NCI-H2081 treated with DMSO at 0.1 percent for 48 hours (cell line): ENCODE data around the gene CCM2L.
A peak's percentile ranks its signal among the peaks of the same experiment; 100 is the strongest.

ENCODE experiments used
- DNase-seq: peaks from one replicate; lab custom pipeline; 2025; lab: John Stamatoyannopoulos, UW

The CCM2L gene

DNA sequence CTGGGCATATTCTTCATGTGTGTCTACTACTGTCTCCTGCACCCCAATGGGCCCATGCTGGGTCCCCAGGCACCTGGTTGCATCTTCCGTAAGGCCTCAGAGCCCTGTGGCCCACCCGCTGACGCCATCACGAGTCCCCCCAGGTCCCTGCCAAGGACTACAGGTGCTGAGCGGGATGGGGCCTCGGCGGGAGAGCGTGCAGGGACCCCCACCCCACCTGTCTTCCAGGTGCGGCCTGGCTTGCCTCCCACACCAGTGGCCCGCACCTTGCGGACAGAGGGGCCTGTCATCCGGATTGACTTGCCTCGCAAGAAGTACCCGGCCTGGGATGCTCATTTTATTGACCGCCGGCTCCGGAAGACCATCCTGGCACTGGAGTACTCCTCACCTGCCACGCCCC lies 13.2 kb upstream of the CCM2L start:
- no peak for DNase-seq

DNA sequence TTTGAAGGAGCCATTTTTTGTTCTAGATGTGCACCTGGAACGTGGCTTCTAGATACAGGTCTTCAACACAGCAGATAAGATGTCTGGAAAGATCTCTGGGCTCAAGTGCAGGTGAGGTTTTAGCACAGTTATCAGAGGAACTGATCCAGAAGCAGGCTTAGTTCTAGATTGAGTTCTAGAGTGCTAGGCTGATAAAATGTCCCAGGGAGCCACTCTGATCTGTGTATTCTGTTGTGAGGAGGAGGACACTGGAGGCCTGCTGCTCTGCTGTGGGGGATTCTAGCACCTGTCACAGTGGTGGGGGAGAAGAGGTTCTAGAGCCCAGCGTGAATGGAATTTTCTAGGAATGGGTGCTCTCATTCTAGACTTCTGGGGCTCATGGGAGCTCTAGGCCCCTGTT lies 12.0 kb upstream of the CCM2L start:
- DNase-seq: no peak

DNA sequence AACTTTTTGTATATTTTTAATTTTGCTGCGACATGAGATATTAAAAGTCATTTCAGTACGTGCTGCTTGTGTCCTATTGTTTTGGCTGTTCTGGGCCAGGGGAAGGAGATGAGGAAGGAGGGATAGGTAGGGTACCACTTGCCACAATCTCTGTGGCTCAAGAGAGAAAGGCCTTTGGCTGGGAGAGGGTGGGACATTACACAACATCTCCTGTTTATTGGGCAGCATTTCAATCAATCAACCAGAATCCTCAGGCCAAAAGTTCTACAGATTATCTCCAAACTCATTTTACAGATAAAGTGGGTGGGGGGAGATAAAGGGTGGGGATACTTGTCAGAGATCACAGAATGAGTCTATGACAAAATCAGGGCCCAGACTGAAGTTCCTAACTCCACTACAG lies 6.9 kb upstream of the CCM2L start:
- DNase-seq: no peak

DNA sequence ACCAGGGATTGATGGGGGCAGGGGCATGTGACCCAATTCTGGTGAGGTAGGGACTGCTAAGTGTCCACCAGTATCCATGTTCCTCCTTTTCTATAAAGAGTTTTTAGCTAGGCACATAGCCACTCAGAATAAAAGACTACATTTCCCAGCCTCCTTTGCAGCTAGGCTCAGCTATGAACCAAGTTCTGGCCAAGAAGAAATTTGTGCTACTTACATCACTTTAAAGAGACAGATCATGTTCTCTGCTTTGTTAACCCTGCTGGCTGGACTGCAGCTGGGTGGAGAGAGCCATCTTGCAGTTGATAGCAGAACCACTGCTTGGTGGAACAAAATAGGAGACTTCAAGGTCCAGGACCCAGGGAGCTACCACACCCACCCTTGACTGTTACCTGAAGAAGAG lies 5.3 kb upstream of the CCM2L start:
- no peak for DNase-seq

DNA sequence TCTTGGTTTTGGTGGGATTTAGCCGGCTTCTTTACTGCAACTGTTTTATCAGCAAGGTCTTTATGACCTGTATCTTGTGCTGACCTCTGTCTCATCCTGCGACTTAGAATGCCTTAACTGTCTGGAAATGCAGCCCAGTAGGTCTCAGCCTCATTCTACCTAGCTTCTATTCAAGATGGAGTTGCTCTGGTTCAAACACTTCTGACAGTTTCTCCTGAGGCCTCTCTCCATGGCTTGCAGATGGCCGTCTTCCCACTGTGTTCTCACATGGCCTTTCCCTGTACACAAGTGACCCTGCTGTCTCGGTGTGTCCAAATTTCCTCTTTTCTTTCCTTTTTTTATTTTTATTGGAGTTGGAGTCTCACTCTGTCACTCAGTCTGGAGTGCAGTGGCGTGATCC lies 4.2 kb upstream of the CCM2L start:
- DNase-seq: no peak

DNA sequence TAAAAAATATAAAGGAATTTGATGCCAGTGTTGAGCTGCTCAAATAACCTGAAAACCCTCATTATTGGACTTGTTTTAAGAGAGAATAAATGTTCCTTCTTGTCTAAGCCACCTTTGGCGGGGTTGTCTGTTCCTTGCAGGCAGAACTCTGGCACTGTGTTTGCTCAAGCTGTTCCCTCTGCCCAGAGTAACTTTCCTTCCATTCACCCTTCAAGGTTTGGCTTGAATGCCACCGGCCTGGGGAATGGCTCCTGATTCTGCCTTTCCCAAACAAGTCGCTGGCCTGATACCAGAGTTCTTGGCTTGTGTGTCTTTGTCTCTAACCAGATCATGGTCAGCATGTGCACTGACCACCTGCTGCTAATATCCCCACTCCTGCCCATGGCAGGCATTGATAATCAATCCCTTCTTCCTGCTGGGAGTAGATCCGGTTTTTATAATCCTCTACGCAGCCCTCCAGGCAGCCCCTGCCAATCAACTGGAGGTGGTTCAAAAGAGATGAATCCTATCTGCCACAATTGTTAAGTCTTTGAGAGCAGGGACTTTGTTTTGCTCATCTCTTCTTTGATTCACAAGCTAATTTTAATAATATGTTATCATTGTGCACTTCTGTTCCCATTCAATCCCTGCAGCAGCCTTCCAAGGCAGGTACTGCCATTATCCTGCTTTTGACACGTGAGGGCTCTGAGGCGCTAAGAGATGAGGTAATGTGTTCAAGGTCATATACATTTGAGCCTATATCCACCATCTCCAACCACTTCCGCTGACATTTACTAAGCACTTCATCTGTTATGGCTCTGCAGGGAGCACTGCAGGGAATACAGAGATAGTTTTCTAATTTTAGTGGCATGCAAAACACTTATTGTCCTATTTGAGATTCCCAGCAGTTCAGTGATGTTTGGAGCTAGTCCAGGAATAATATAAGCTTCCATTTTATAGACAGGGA lies 3.1 kb upstream of the CCM2L start:
- no peak for DNase-seq

DNA sequence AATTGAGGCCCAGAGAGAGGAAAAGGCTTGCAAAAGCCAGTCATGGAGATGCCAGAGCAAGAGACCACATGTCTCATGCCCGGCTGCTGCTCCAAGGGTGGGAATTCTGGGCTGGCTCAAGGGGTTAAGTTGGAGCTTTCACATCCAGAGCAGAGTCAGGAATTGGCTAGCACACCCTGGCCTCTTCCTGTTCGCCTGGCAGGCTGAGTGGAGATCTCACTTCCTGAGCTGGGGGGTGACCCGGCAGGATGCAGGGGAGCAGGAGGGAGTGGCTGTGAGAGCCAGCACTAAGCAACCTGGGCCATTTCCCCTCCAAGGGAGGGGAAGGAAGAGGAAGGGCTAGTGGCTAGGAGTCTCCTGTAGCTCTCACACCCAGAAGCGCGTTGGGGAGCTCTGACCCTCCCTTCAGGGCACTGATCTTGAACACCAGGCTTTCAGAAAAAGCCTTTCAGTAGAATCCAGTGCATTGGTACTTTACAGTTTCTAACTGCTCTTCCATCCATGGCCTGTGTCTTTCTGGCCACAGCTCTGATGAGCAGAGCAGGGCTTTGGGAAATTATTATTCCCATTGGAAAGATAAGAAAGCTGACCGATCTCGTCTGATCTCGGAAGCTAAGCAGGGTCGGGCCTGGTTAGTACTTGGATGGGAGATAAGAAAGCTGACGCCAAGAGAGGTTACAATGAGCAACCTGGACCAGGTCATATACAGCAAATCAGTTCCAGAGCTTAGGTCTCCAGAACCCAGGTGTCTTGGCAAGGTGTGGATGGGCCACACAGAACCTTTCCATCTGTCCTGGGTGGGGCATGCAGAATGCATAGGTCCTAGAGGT lies 2.2 kb upstream of the CCM2L start:
- DNase-seq: no peak

DNA sequence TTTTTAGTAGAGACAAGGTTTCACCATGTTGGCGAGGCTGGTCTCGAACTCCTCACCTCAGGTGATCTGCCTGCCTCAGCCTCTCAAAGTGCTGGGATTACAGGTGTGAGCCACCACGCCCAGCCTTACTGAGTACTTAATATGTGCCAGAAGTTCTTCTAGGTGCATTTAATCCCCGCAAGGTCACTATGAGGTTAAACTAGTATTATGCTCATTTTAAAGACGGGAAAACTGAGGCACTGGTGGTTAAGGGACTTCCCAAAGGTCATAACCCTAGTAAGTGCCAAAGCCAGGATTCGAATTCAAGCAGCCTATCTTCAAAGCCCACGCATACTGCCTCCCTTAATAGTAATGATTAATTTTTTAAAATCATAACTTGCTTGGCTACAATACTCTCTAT lies 674 bp upstream of the CCM2L start:
- no peak for DNase-seq

DNA sequence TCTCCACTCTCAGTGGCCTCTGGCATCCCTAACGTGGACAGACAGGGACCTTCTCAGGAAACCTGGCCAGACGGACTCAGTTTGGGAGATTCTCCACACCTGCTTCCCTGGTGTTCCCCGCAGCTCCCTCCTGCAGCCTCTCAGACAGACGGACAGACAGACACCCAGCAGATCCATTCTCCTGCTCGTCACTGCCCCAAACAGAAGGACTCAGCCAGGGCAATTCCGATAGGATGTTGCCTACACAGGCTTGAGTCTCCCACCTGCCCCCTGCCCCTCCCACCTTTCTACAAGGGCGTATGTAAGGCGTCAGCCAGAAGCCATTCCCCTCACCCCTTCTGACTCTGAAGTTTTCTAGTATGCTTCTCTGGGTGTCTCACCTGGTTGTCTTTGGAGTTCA lies 428 bp downstream of the CCM2L start:
- no peak for DNase-seq

DNA sequence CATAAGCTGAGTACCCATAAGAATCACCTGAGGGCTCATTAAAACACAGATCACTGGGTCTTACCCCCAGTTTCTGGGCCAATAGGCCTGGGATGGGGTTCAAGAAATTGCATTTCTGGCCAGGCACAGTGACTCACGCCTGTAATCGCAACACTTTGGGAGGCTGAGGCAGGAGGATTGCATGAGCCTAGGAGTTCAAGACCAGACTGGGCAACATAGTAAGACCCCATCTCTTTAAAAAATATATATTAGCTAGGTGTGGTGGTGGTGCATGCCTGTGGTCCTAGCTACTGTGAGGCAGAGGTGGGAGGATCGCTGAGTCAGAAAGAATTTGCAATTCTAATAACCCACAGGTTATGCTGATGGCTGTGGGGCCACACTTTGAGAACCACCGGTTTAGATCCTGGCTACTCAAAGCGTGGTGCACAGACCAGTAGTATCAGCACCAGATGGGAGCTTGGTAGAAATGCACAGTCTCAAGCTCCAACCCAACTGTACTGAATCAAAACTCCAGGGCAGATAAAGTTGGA lies 2.0 kb downstream of the CCM2L start:
- no peak for DNase-seq

DNA sequence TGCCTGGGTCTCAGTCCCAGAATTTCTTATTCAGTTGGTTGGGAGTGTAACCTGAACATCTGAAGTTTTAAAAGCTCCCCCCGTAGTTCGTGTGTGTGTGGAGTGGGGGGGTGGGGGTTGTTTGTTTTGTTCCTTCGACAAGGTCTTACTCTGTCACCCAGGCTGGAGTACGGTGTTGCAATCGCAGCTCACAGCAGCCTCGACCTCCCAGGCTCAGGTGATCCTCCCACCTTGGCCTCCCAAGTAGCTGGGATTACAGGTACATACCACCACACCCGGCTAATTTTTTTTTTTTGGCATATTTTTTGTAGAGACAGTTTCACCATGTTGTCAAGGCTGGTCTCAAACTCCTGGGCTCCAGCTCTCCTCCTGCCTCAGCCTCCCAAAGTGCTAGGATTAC lies 3.1 kb downstream of the CCM2L start:
- no peak for DNase-seq

DNA sequence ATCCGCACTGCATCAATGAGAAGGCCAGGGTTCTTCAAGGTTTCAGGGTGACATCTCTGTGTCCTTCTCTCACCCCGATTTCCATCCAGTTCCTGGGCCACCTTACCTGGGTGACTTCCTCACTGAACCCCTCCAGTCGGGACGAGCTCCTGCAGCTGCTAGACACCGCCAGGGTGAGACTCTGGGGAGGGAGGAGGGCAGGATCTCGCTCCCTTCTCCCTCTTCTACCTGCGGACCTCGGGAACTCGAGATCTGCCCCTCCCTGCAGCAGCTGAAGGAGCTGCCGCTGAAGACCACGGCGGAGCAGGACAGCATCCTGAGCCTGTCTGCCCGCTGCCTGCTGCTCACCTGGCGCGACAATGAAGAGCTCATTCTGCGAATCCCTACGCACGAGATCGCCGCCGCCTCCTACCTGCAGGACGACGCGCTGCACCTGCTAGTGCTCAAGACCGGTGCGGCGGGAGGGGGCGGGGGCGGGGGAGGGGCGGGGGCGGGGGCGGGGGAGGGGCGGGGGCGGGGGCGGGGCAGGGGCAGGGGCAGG lies 7.5 kb downstream of the CCM2L start:
- DNase-seq: peak; percentile 17

DNA sequence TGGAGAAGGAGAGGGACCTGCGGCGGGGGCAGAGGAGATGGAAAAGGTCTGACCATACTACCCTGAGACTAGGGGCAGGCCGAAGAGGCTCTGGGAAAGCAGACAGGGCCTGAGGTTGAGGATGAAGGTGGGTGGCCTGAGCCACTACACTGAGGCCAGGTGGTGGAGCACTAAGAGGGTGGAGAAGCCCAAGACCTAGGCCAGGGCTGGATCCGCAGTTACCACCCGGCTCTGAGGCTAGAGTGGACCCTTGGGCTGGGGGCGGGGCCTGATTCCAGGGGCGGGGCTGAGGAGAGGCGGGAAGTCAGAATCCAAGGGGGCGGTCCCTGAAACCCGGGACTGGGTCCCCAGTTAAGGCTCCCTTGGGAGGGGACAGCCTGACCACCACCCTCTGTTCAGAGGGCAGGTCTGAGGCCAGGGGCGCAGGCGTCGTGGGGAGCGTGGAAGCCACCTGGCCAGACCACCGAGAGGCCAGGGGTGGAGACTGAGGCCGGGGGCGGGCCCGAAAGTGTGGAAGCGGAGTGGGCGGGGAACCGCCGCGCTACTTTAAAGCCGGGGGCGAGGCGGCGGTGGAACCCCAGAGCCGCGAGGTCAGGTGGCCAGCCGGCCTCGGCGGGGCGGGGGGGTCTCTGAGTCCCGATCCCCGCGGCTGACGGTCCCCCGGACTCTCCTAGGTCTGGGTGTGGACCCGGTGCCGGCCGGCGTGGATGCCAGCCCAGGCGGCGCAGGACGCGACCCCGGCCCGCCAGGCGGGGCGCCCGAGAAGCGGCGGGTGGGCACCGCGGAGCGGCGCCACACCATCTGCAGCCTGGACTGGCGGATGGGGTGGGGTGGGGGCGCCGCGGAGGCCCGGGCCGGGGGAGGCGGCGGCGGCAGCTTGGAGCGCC lies 8.3 kb downstream of the CCM2L start:
- DNase-seq: peak; percentile 24

DNA sequence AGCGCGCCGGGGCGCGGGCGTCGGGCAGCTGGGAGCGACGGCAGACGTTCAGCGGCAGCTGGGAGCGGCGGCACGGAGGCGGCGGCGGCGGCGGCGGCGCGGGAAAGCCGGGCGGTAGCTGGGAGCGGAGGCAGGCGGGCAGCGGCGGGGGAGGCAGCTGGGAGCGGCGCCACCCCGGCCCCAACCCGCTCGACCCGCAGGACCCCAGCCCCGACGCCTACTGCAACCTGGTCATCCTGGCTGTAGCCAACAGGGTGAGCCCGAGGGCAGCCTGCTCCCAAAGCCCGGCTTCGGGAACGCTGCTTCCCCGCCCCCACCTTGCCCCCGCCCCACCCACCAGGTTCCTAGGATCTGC lies 8.9 kb downstream of the CCM2L start:
- no peak for DNase-seq

DNA sequence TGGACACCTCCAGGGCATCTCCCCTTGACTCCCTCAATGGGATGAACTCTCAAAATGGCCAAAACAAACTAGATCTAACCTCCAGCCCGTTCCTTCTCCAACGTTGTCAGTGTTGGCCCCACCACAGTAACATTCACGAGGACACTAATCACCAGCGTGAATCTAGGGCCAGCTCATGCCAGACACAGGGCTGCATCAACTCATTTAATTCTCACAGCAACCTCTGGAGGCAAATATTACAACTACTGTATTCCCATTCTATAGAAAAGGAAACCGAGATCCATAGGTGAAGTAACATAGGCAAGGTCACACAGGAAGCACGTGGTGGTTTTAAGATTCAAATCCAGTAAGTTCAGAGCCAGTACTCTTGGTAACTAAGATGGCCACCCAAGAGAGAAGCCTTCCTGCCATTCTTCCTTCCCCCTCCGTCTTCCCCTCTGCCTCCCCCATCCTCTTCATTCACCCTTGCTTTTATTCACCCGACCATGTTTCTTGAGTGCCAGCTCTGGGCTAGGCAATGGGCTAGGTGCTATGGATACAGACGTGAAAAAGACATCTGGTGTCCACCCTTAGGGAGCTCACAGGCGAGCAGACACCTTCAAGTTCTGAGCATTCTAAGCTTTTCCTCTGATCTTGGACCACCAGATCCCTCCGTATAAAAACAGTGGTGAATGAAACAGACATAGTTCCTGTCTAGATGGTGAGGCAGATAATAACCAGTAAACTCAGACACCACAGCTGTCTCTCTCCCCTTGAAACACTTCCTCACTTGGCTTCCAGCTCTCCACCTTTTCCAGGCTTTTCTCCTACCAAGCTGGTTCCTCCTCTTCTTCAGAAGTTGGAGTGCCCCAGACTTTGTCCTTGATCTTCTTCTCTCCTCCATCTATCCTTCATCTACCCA lies 9.6 kb downstream of the CCM2L start:
- DNase-seq: no peak

DNA sequence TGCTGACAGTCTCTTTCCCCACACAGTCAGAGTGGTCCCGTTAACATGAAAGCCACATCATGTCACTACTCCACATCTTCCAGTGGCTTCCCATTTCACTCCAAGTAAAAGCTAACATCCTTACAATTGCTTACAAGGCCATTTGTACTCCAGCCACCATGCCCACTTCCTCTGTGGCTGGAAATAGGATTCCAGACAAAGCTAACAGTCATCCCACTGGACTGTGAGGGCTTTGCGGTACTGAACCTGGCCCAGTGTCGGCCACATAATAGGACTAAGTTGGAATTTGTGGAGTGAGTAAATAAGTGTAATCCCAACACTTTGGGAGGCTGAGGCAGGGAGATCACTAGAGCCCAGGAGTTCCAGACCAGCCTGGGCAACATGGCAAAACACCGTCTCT lies 10.9 kb downstream of the CCM2L start:
- no peak for DNase-seq

DNA sequence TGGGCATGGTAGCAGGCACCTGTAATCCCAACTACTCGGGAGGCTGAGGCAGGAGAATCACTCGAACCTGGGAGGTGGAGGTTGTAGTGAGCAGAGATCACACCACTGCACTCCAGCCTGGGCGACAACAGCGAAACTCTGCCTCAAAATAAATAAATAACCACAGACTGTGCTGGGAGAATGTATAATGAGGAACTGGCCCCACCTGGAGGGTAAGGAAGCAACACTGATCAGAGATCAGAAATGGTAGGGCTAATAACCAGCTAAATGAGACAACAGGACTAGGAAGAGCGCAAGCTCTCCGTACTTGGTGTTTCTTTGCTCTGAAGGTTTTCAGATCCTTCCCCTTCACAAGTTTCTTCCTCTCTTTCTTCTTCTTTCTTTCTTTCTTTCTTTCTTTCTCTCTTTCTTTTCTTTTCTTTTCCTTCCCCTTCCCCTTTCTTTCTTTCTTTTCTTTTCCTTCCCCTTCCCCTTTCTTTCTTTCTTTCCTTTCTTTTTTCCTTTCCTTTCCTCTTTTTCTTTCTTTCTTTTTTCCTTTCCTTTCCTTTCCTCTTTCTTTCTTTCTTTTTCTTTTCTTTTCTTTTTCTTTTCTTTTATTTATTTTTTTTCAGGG lies 14.6 kb downstream of the CCM2L start:
- DNase-seq: no peak

DNA sequence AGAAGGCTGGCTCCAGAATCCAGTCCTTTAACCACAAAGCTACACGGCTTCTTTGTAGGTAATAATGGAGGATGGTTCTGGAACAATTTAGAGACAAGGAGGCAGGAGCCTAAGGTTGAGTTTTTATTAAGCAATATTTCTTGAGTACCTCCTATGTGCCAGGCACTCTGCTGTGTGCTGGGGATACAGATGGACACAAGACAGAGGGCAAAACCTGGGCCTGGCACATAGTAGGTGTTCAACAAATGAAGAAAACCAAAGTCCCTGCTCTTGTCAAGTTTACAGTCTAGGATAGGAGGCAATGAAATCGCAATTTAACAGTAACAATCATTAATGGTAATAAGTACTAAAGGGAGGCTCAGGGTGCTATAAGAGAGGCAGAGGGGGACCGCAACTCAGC lies 17.4 kb downstream of the CCM2L start:
- DNase-seq: no peak

DNA sequence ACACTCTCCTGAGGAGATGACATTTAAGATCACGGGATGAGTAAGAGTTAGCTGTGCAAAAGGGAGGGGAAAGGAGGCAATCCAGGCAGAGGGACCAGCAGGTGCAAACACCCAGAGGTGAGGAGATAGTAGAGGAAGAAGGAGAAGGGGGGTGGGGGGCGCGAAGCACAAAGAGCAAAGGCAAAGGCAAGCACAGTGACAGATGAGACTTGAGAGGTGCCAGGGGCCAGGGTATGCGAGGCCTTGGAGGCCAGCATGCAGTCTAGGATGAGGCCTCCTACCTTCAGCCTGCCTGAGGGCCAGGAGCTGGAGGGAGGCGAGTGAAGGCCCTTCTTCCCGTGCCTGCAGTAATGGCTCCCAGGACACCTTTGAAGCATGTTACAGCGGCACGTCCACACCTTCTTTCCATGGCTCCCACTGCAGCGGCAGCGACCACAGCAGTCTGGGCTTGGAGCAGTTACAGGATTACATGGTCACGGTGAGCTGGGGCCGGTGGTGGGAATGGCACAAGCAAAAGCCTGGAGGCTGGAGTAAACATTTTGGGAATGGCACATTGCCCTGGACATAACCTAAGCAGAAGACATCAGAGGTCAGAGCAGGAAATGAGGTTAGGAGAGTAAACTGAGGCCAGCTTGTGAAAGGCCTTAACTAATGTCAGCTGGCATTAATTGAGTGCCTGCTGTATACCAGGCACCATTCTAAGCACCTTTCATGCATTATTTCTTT lies 18.6 kb downstream of the CCM2L start:
- DNase-seq: no peak

DNA sequence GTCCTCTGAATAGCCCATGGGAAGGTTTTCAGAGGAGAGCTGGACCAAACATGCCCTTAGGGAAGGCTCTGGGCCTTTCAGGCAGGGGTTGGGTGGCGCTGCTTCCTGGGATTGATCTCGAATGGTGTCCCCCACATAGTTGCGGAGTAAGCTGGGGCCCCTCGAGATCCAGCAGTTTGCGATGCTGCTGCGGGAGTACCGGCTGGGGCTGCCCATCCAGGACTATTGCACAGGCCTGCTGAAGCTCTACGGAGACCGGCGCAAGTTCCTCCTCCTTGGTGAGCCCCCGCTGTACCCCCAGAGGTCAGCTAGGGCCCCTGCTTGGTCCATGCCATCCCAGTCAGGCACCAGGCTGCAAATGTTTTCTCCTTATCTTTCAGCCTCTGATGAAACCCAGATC lies 19.3 kb downstream of the CCM2L start:
- no peak for DNase-seq
